H1 (cell line): ENCODE results near the gene EOGT. TPM values are rescaled to one million over a fixed set of nuclear protein-coding genes. Genes with fewer than 3 reads are reported as not detected.

Experiments used
- CTCF ChIA-PET: fragments of 300-600 bp; sonication (Branson Sonifier 250); formaldehyde crosslinking; loops from one replicate; lab custom pipeline; 2021; ENCODE audit not compliant: partially characterized antibody; lab: Charles Lee
- POLR2A ChIA-PET: fragments of 300-600 bp; sonication (Branson Sonifier 250); formaldehyde crosslinking; loops from one replicate; lab custom pipeline; 2021; ENCODE audit warnings: inconsistent platforms; ENCODE audit not compliant: partially characterized antibody; lab: Charles Lee
- DNase-seq, 2 experiments: peaks; one replicate each; pipeline versions ENCODE4 v3.0.0 to v3.0.0-alpha.2; 2010 to 2022; ENCODE audit warnings: low spot score in 2 of 2, low read depth in 1 of 2, mixed read lengths in 1 of 2
- FAIRE-seq: peaks from 2 replicates; lab custom pipeline; 2011; peaks lifted over from hg19 to GRCh38; lab: Jason Lieb, UNC
- H2AFZ ChIP-seq: 2 replicates; pipeline ENCODE4 v1.8.1; 2012; ENCODE audit warnings: low read length, inconsistent platforms
- H2AK5ac ChIP-seq: 2 replicates; pipeline ENCODE4 v1.6.1; 2013; ENCODE audit warnings: low read depth, low read length
- H2BK120ac ChIP-seq: replicated peaks from 2 replicates; pipeline ENCODE3; 2013; ENCODE audit warnings: low read depth, low read length, inconsistent platforms
- H2BK12ac ChIP-seq: 2 replicates; pipeline ENCODE4 v1.6.1; 2013; ENCODE audit warnings: low read depth, low read length
- H2BK15ac ChIP-seq: 2 replicates; pipeline ENCODE4 v1.6.1; 2013; ENCODE audit warnings: low read length
- H2BK20ac ChIP-seq: 2 replicates; pipeline ENCODE4 v1.6.1; 2013; ENCODE audit warnings: low read length
- H2BK5ac ChIP-seq: 2 replicates; pipeline ENCODE4 v1.6.1; 2013; ENCODE audit warnings: low read depth, low read length
- H3K14ac ChIP-seq: 2 replicates; pipeline ENCODE4 v1.6.1; 2013; ENCODE audit warnings: inconsistent platforms; ENCODE audit not compliant: insufficient read length
- H3K18ac ChIP-seq: 2 replicates; pipeline ENCODE4 v1.6.1; 2013; ENCODE audit warnings: low read length; ENCODE audit errors: extremely low read depth
- H3K23ac ChIP-seq: 2 replicates; pipeline ENCODE4 v1.6.1; 2013; ENCODE audit warnings: inconsistent platforms; ENCODE audit not compliant: insufficient read length
- H3K23me2 ChIP-seq: 2 replicates; pipeline ENCODE4 v1.6.1; 2013; ENCODE audit warnings: low read depth, low read length
- H3K27ac ChIP-seq: 2 replicates; pipeline ENCODE4 v1.6.1; 2011; ENCODE audit warnings: low read depth, low read length, inconsistent platforms
- H3K27me3 ChIP-seq, 4 experiments: replicated peaks in 1 of 4; 1 replicate in 1 of 4; 2 replicates in 3 of 4; pipeline versions ENCODE4 v1.6.1 to v1.8.1; 2011 to 2013; ENCODE audit warnings: low read length in 3 of 4, mild to moderate bottlenecking in 3 of 4, inconsistent platforms in 2 of 4, mixed read lengths in 2 of 4, moderate library complexity in 1 of 4; ENCODE audit not compliant: control insufficient read depth in 3 of 4, insufficient read depth in 3 of 4; ENCODE audit errors: extremely low read depth in 1 of 4
- H3K36me3 ChIP-seq, 4 experiments: 2 replicates each; pipeline versions ENCODE4 v1.6.1 to v1.8.1; 2011 to 2013; ENCODE audit warnings: mild to moderate bottlenecking in 4 of 4, low read length in 3 of 4, moderate library complexity in 2 of 4, control low read depth in 1 of 4, inconsistent platforms in 1 of 4; ENCODE audit not compliant: insufficient read depth in 4 of 4, control insufficient read depth in 2 of 4
- H3K4ac ChIP-seq: replicated peaks from 2 replicates; pipeline ENCODE3; 2013; ENCODE audit warnings: low read length, low read depth, mixed read lengths, inconsistent platforms; ENCODE audit not compliant: insufficient read length
- H3K4me1 ChIP-seq, 4 experiments: replicated peaks in 1 of 4; 1 replicate in 1 of 4; 2 replicates in 3 of 4; pipeline versions ENCODE4 v1.6.1 to v1.8.1; 2011 to 2013; ENCODE audit warnings: low read length in 3 of 4, inconsistent platforms in 2 of 4, mixed read lengths in 1 of 4; ENCODE audit not compliant: insufficient read depth in 4 of 4, control insufficient read depth in 3 of 4
- H3K4me2 ChIP-seq, 2 experiments: 2 replicates each; pipeline versions ENCODE4 v1.6.1 to v1.8.1; 2011 to 2013; ENCODE audit warnings: low read depth in 2 of 2, low read length in 2 of 2, control low read depth in 1 of 2, inconsistent platforms in 1 of 2, mild to moderate bottlenecking in 1 of 2; ENCODE audit not compliant: insufficient read depth in 1 of 2
- H3K4me3 ChIP-seq, 4 experiments: fragments of 200-600, 300-600 bp in 1 of 4; sonication (generic), shearing (Covaris generic), sonication (Bioruptor Twin) in 1 of 4; 2 replicates each; pipeline versions ENCODE4 v1.5.1 to v1.8.1; 2011 to 2016; ENCODE audit warnings: low read length in 4 of 4, low read depth in 3 of 4, control low read depth in 2 of 4, inconsistent platforms in 2 of 4, mild to moderate bottlenecking in 2 of 4, mixed read lengths in 1 of 4, moderate library complexity in 1 of 4; ENCODE audit not compliant: insufficient read depth in 2 of 4; ENCODE audit errors: extremely low read depth in 1 of 4
- H3K56ac ChIP-seq: replicated peaks from 2 replicates; pipeline ENCODE3; 2013; ENCODE audit warnings: low read depth, mild to moderate bottlenecking, mixed read lengths, low read length, inconsistent platforms; ENCODE audit not compliant: insufficient read length
- H3K79me1 ChIP-seq: 2 replicates; pipeline ENCODE4 v1.6.1; 2013; ENCODE audit warnings: low read depth, low read length, control low read depth
- H3K79me2 ChIP-seq, 2 experiments: 2 replicates each; pipeline versions ENCODE4 v1.6.1 to v1.8.1; 2012 to 2013; ENCODE audit warnings: low read length in 2 of 2, mild to moderate bottlenecking in 2 of 2, inconsistent platforms in 1 of 2; ENCODE audit not compliant: insufficient read depth in 2 of 2, control insufficient read depth in 1 of 2
- H3K9ac ChIP-seq, 4 experiments: replicated peaks in 1 of 4; 1 replicate in 1 of 4; 2 replicates in 3 of 4; pipeline versions ENCODE4 v1.6.1 to v1.8.1; 2011 to 2013; ENCODE audit warnings: low read depth in 3 of 4, low read length in 3 of 4, control low read depth in 2 of 4, mild to moderate bottlenecking in 2 of 4, moderate library complexity in 2 of 4, inconsistent platforms in 1 of 4; ENCODE audit errors: extremely low read depth in 1 of 4
- H3K9me3 ChIP-seq, 2 experiments: 2 replicates each; pipeline versions ENCODE4 v1.6.1 to v1.8.1; 2012 to 2013; ENCODE audit warnings: mild to moderate bottlenecking in 2 of 2, moderate library complexity in 2 of 2, control low read depth in 1 of 2, inconsistent platforms in 1 of 2, low read depth in 1 of 2, low read length in 1 of 2, mixed read lengths in 1 of 2; ENCODE audit not compliant: insufficient read depth in 2 of 2
- H4K20me1 ChIP-seq, 2 experiments: replicated peaks in 1 of 2; 2 replicates each; pipeline versions ENCODE3 to v1.8.1; 2011 to 2013; ENCODE audit warnings: inconsistent platforms in 2 of 2, low read length in 2 of 2, mild to moderate bottlenecking in 1 of 2; ENCODE audit not compliant: insufficient read depth in 2 of 2, control insufficient read depth in 1 of 2
- H4K5ac ChIP-seq: 2 replicates; pipeline ENCODE4 v1.6.1; 2013; ENCODE audit warnings: low read length, low read depth, mixed read lengths, inconsistent platforms; ENCODE audit not compliant: insufficient read length
- H4K8ac ChIP-seq: 2 replicates; pipeline ENCODE4 v1.8.0; 2013; ENCODE audit warnings: mild to moderate bottlenecking, moderate library complexity, low read length, inconsistent platforms; ENCODE audit not compliant: insufficient read depth; ENCODE audit errors: extremely low read depth
- H4K91ac ChIP-seq: replicated peaks from 2 replicates; pipeline ENCODE3; 2013; ENCODE audit warnings: low read length, mixed read lengths, inconsistent platforms; ENCODE audit not compliant: insufficient read length
- WGBS, 2 experiments: shearing (Covaris generic) in 1 of 2; methylation state at CpG; one replicate each; pipeline versions ENCODE4 v1.1.6 to v1.1.7; 2013 to 2015; ENCODE audit warnings: low lambda C conversion rate in 2 of 2, mixed read lengths in 2 of 2, inconsistent platforms in 1 of 2, low coverage in 1 of 2, missing lambda C conversion rate in 1 of 2; ENCODE audit not compliant: insufficient replicate concordance in 2 of 2, insufficient coverage in 1 of 2, insufficient read length in 1 of 2; ENCODE audit errors: extremely low coverage in 1 of 2, missing lambda C conversion rate in 1 of 2; 5-methylcytosine and 5-hydroxymethylcytosine counted together
- polyA plus RNA-seq, 7 experiments: library from polyadenylated mRNA; depleted of rRNA in 3 of 7; stranded (reverse) in 5 of 7; unstranded in 2 of 7; fragments of >200 nt in 5 of 7; fragments of 200-250 nt in 2 of 7; gene quantifications; 1 replicate in 5 of 7; 2 replicates in 1 of 7; 4 replicates in 1 of 7; pipeline versions ENCODE4 v1.2.1 to v1.2.3, GENCODE V29; 2011 to 2013; ENCODE audit warnings: missing spikeins in 2 of 7, mixed read lengths in 2 of 7
- total RNA-seq: library from RNA; stranded (reverse); fragmentation: NEBNext Ultra II Directional; extraction: Animal tissue kit (Norgen Biotek cat#: 25700); gene quantifications from 2 replicates; pipeline ENCODE4 v1.2.1, GENCODE V29; 2021

Gene EOGT
- total and polyA plus RNA-seq, 2 of the 8 experiments (the other 6 are each of a cell fraction or from before 2014, with no cell fraction given), result 6.7 to 20.7 TPM

DNA sequence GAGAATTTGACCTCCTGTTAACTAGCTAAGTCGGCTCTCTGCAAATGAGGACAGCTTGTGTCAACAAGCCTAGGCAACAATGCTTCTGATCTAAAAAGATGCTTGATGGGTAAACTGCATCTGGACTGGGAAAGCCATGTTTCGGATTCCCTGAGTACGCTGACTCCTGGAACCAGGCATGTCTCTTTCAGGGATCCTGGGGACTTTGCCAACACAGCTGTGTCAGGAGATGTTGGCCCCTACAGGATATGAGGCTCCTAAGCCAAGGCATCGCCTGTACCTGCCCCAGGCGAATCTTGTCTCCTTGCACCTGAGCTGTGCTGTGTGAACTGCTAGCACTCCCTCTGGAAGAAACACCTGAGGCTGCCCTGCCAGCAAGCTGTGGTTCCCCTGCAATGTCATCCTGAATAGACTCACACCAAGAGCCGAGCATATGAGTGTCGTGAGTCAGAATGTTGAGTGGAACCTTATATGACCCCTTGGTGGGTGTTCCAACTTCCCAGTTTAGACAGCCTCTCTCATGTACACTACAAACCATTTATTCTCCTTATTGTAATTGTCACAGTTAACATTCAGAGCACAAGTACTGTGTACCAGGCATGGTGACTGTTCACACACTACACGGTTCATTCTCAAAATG lies 17.0 kb downstream of the EOGT start:
- Histone ChIP-seq H3K27me3 (no peaks in the 10 kb centered on the region), H2BK5ac (no peak overlapping the region), H3K4ac (no peak overlapping the region), H2AFZ (no peak overlapping the region), H3K79me2 (no peaks in the 10 kb centered on the region), H2BK20ac (no peak overlapping the region), H4K91ac (no peak overlapping the region), H3K4me2 (no peak overlapping the region), H2BK15ac (no peak overlapping the region), H3K36me3 (peaks cover 0 to 25% (median 3%) of the 10 kb centered on the region in 4 experiments; a peak in 4 of 8 replicates), H4K20me1 (no peaks in the 10 kb centered on the region), H2BK120ac (no peak overlapping the region), H2BK12ac (no peak overlapping the region), H3K56ac (no peak overlapping the region), H3K4me3 (no peak overlapping the region), H3K23ac (no peak overlapping the region), H3K79me1 (no peaks in the 10 kb centered on the region), H3K9me3 (peaks cover 0 to 4% of the 10 kb centered on the region in 2 experiments; a peak in 1 of 4 replicates), H3K18ac (no peak overlapping the region), H3K4me1 (no peaks in the 10 kb centered on the region), H4K5ac (no peak overlapping the region), H3K14ac (no peak overlapping the region), H3K27ac (no peak overlapping the region), H3K9ac (no peak overlapping the region), H3K23me2 (no peaks in the 10 kb centered on the region), H4K8ac (no peak overlapping the region), H2AK5ac (no peak overlapping the region)
- WGBS, 2 experiments, result 86% methylated on average over 8 of the region's 8 CpGs; no CpG with 5 or more reads in 1 of the 2 experiments
- FAIRE-seq, result no peak
- POLR2A ChIA-PET, result interaction anchor here (1.6 to 2.0 kb wide), 2 partner anchors 9 kb away, joined by 6 to 9 read pairs; no protein-coding TSS in a partner anchor
- DNase-seq, result no peak
- CTCF ChIA-PET, result interaction anchor here (0.6 to 1.5 kb wide), 4 partner anchors 9 to 563 kb away, joined by 3 to 7 read pairs (median 3); no protein-coding TSS in a partner anchor
